ENCODE measurements around the gene GALNT2. TPM values are rescaled to one million over a fixed set of nuclear protein-coding genes. Genes with fewer than 3 reads are reported as not detected.

The GALNT2 gene
- total and polyA plus RNA-seq, 10 donors: 7.9 to 44.8 (median 36.9) TPM

GRCh38 chr1:230299191-230300006, 232.4 kb downstream of the GALNT2 start:
- intact Hi-C loops (cut with DNase I; ENCODE audit: low total_unique reads): no loop called here
- DNase-seq: peak; percentile 67
- H3K4me3 ChIP-seq: no peak overlapping the region
- H3K9me3 ChIP-seq: no peaks in the 10 kb centered on the region
- TF ChIP-seq POLR2AphosphoS5 (IDR thresholded peaks at IDR 0.05) (peak in 1 of 3 donors; percentile 16), POLR2A (IDR thresholded peaks at IDR 0.05) (no peak)
- no peaks in the 10 kb centered on the region for H3K36me3 ChIP-seq
- WGBS, 5 donors: 49 to 60% (median 56%) methylated on average over 15 of the region's 15 CpGs
- H3K27me3 ChIP-seq (replicated peaks in 1 of 7): no peaks in the 10 kb centered on the region
- H3K27ac ChIP-seq: peak overlapping the region in 7 of 8 donors; percentile 32 to 70 (median 57)
- peaks cover 0 to 31% (median 21%) of the 10 kb centered on the region in 6 donors for H3K4me1 ChIP-seq

GRCh38 chr1:230300322-230301301, 233.6 kb downstream of the GALNT2 start:
- TF ChIP-seq CTCF (IDR thresholded peaks at IDR 0.05 in 8 of 11, conservative IDR thresholded peaks at IDR 0.05 in 3 of 11) (peak in 1 of 11 experiments; percentile 23), POLR2AphosphoS5 (IDR thresholded peaks at IDR 0.05) (peak; percentile 23 to 55 (median 37)), POLR2A (IDR thresholded peaks at IDR 0.05) (no peak)
- intact Hi-C loops (cut with DNase I; ENCODE audit: low total_unique reads): no loop called here
- no peaks in the 10 kb centered on the region for H3K36me3 ChIP-seq
- peaks cover 0 to 31% (median 21%) of the 10 kb centered on the region in 6 donors for H3K4me1 ChIP-seq
- 71 to 84% (median 79%) methylated on average over 24 to 26 of the region's 26 CpGs for WGBS, 5 donors
- peak overlapping the region in 4 of 8 donors; percentile 8 to 70 (median 52) for H3K27ac ChIP-seq
- no peaks in the 10 kb centered on the region for H3K9me3 ChIP-seq
- H3K27me3 ChIP-seq (replicated peaks in 1 of 7): no peaks in the 10 kb centered on the region
- H3K4me3 ChIP-seq: no peak overlapping the region
- DNase-seq: peak; percentile 90

DNA sequence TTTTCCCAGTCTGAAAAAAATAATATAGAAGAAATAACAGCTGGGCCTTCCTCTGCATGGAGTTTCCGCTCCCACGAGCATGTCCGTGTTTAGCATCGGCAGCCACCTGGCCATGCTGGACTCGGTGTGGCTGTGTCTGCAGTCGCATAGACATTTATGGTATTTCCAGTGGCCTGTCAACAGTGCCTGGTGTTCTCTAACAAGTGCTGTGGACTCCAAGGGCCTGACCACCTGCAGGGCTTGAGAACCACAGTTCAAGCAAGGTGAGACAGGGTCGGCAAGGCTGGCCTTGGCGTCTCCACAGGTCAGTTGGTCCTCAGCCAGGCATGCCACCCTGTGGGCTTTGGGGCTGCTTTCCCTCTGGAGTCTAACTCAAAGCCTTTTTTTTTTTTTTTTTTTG, 234.3 kb downstream of the GALNT2 start:
- TF ChIP-seq POLR2AphosphoS5 (IDR thresholded peaks at IDR 0.05) (no peak), CTCF (IDR thresholded peaks at IDR 0.05 in 8 of 11, conservative IDR thresholded peaks at IDR 0.05 in 3 of 11) (no peak)
- WGBS, 5 donors: 77 to 95% (median 90%) methylated on average over 8 of the region's 8 CpGs
- no peaks in the 10 kb centered on the region for H3K36me3 ChIP-seq
- peak; percentile 74 for DNase-seq
- peaks cover 4 to 36% (median 27%) of the 10 kb centered on the region in 6 donors for H3K4me1 ChIP-seq
- no peak overlapping the region for H3K4me3 ChIP-seq
- H3K9me3 ChIP-seq: no peaks in the 10 kb centered on the region
- intact Hi-C loops (cut with DNase I; ENCODE audit: low total_unique reads): no loop called here
- no peaks in the 10 kb centered on the region for H3K27me3 ChIP-seq (replicated peaks in 1 of 7)
- H3K27ac ChIP-seq: peak overlapping the region in 1 of 8 donors; percentile 70

- Histone ChIP-seq H3K4me1 (peaks cover 4 to 37% (median 27%) of the 10 kb centered on the region in 6 donors), H3K9me3 (no peaks in the 10 kb centered on the region), H3K27me3 (replicated peaks in 1 of 7) (no peaks in the 10 kb centered on the region), H3K4me3 (no peak overlapping the region), H3K27ac (no peak overlapping the region), H3K36me3 (no peaks in the 10 kb centered on the region)
- peak; percentile 50 for DNase-seq
- intact Hi-C loops (cut with DNase I; ENCODE audit: low total_unique reads): no loop called here
- WGBS, 5 donors: 92 to 98% (median 95%) methylated on average over 6 of the region's 6 CpGs
- TF ChIP-seq POLR2A (IDR thresholded peaks at IDR 0.05): no peak
- TF ChIP-seq CTCF (IDR thresholded peaks at IDR 0.05 in 8 of 11, conservative IDR thresholded peaks at IDR 0.05 in 3 of 11): no peak
- TF ChIP-seq POLR2AphosphoS5 (IDR thresholded peaks at IDR 0.05): no peak
Observed at GRCh38 chr1:230301822-230302221, 234.8 kb downstream of the GALNT2 start.

Data from spleen (tissue), 11 donors.